Hepatocyte (in vitro differentiated cells): ENCODE data around the gene ABHD5. TPM values are rescaled to one million over a fixed set of nuclear protein-coding genes. Genes with fewer than 3 reads are reported as not detected.

Experiments
- DNase-seq: peaks from one replicate; pipeline ENCODE4 v3.0.0-alpha.2; 2016; ENCODE audit warnings: low spot score
- H2AFZ ChIP-seq: fragments of 200-600 bp; sonication (generic); 2 replicates; pipeline ENCODE4 v1.6.0; 2016; ENCODE audit warnings: antibody characterized with exemption, mild to moderate bottlenecking
- H3K27ac ChIP-seq: fragments of 200-600 bp; sonication (generic); 2 replicates; pipeline ENCODE4 v1.5.1; 2016; ENCODE audit warnings: mild to moderate bottlenecking
- H3K27me3 ChIP-seq: fragments of 200-600 bp; sonication (generic); 2 replicates; pipeline ENCODE4 v1.6.1; 2016
- H3K36me3 ChIP-seq: fragments of 200-600 bp; sonication (generic); replicated peaks from 2 replicates; pipeline ENCODE4 v1.5.1; 2016; ENCODE audit warnings: low read depth; ENCODE audit not compliant: insufficient read depth
- H3K4me1 ChIP-seq: fragments of 200-600 bp; sonication (generic); 2 replicates; pipeline ENCODE4 v1.5.1; 2016; ENCODE audit warnings: mild to moderate bottlenecking, moderate library complexity; ENCODE audit not compliant: insufficient read depth
- H3K4me2 ChIP-seq: fragments of 200-600 bp; sonication (generic); 2 replicates; pipeline ENCODE4 v1.6.0; 2016
- H3K4me3 ChIP-seq: fragments of 200-600 bp; sonication (generic); 2 replicates; pipeline ENCODE4 v1.5.1; 2016; ENCODE audit warnings: mild to moderate bottlenecking
- H3K79me2 ChIP-seq: fragments of 200-600 bp; sonication (generic); 2 replicates; pipeline ENCODE4 v1.6.0; 2017; ENCODE audit warnings: mild to moderate bottlenecking
- H3K9me2 ChIP-seq: fragments of 200-600 bp; sonication (generic); replicated peaks from 2 replicates; pipeline ENCODE4 v1.6.0; 2017; ENCODE audit warnings: mild to moderate bottlenecking; ENCODE audit not compliant: insufficient read depth
- H3K9me3 ChIP-seq: fragments of 200-600 bp; sonication (generic); 2 replicates; pipeline ENCODE4 v1.5.1; 2016; ENCODE audit warnings: low read depth, mild to moderate bottlenecking
- H4K20me1 ChIP-seq: fragments of 200-600 bp; sonication (generic); 2 replicates; pipeline ENCODE4 v1.6.0; 2016; ENCODE audit warnings: mild to moderate bottlenecking; ENCODE audit not compliant: insufficient read depth, poor library complexity, severe bottlenecking
- EZH2 ChIP-seq: fragments of 200-600 bp; sonication (generic); IDR thresholded peaks from 2 replicates; pipeline ENCODE4 v1.6.1; 2016; ENCODE audit warnings: antibody characterized with exemption, mild to moderate bottlenecking, borderline replicate concordance
- EZH2phosphoT487 ChIP-seq: fragments of 200-600 bp; sonication (generic); IDR thresholded peaks from one replicate; pipeline ENCODE4 v1.6.1; 2018; ENCODE audit warnings: antibody characterized with exemption, mild to moderate bottlenecking, low read depth, moderate library complexity; ENCODE audit not compliant: unreplicated experiment, severe bottlenecking
- WGBS: methylation state at CpG from one replicate; pipeline ENCODE4 v1.1.6; 2016; ENCODE audit warnings: low lambda C conversion rate; ENCODE audit errors: missing lambda C conversion rate; 5-methylcytosine and 5-hydroxymethylcytosine counted together
- polyA plus RNA-seq: library from polyadenylated mRNA; unstranded; fragments of >200 nt; fragmentation: Nextera tagmentation; extraction: Ambion mirVana; gene quantifications from 2 replicates; pipeline ENCODE4 v1.2.1, GENCODE V29; 2016
- total RNA-seq: library from RNA; depleted of rRNA; stranded (reverse); fragments of >200 nt; gene quantifications from 2 replicates; pipeline ENCODE4 v1.2.3, GENCODE V29; 2014
- TF ChIP-seq, protein P1 (sequence below): fragments of 200-600 bp; sonication (generic); IDR thresholded peaks from 2 replicates; pipeline ENCODE4 v1.5.1; 2016; ENCODE audit warnings: antibody characterized with exemption, mild to moderate bottlenecking; ENCODE audit not compliant: poor library complexity

ABHD5 gene
- total and polyA plus RNA-seq, 2 experiments from 2014 or later = 14.3 to 29.9 TPM

- H3K4me3 ChIP-seq = no peak overlapping the region
- H3K4me1 ChIP-seq = peaks cover 4% of the 10 kb centered on the region
- no peak for TF ChIP-seq EZH2
- no peak for TF ChIP-seq EZH2phosphoT487
- TF ChIP-seq, protein P1, sequence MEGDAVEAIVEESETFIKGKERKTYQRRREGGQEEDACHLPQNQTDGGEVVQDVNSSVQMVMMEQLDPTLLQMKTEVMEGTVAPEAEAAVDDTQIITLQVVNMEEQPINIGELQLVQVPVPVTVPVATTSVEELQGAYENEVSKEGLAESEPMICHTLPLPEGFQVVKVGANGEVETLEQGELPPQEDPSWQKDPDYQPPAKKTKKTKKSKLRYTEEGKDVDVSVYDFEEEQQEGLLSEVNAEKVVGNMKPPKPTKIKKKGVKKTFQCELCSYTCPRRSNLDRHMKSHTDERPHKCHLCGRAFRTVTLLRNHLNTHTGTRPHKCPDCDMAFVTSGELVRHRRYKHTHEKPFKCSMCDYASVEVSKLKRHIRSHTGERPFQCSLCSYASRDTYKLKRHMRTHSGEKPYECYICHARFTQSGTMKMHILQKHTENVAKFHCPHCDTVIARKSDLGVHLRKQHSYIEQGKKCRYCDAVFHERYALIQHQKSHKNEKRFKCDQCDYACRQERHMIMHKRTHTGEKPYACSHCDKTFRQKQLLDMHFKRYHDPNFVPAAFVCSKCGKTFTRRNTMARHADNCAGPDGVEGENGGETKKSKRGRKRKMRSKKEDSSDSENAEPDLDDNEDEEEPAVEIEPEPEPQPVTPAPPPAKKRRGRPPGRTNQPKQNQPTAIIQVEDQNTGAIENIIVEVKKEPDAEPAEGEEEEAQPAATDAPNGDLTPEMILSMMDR = no peak
- no peak overlapping the region for H3K4me2 ChIP-seq
- H2AFZ ChIP-seq = no peak overlapping the region
- WGBS = 89% methylated on average over 1 of the region's 1 CpG
- H4K20me1 ChIP-seq = no peaks in the 10 kb centered on the region
- no peaks in the 10 kb centered on the region for H3K9me3 ChIP-seq
- H3K27me3 ChIP-seq = no peaks in the 10 kb centered on the region
- no peaks in the 10 kb centered on the region for H3K9me2 ChIP-seq
- H3K36me3 ChIP-seq = no peaks in the 10 kb centered on the region
- peak; percentile 15 for DNase-seq
- peak overlapping the region; percentile 20 for H3K27ac ChIP-seq
- H3K79me2 ChIP-seq = no peaks in the 10 kb centered on the region
Measured at GRCh38 chr3:43729707-43730414, 39.1 kb downstream of the ABHD5 start.

DNA sequence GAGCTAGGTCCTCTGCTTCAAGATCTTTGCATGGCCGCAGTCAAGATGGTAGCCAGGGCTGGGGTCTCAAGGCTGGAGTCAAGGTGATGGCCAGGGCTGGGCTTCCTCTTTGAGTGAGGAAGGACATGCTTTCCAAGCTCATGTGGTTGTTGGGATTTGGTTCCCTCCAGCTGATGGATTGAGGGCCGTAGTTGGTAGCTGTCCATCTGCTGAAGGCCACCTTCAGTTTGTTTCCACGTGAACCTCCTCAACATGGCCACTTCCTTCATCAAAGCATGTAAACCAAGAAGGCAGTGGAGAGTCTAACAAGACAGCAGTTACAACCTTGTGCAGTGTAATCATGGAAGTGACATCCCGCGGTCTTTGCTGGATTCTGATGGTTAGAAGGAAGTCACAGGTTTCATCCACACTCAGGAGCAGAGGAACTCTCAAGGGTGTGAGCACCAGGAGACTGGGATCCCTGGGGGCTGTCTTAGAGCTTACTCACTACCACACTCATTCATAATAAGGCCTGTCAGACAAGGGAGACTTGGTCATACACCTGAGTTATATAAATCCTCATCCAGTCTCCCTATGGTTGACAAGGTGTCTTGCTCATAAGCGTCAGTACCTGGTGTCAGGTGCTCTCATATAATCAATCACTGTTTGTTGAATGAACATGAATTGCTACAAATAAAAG lies 42.1 kb downstream of the ABHD5 start:
- H3K79me2 ChIP-seq = no peaks in the 10 kb centered on the region
- peaks cover 9% of the 10 kb centered on the region for H3K4me1 ChIP-seq
- H3K9me2 ChIP-seq = no peaks in the 10 kb centered on the region
- no peak overlapping the region for H3K4me3 ChIP-seq
- WGBS = 90% methylated on average over 6 of the region's 6 CpGs
- no peak overlapping the region for H3K4me2 ChIP-seq
- no peak for DNase-seq
- H2AFZ ChIP-seq = no peak overlapping the region
- no peaks in the 10 kb centered on the region for H3K9me3 ChIP-seq
- H3K27me3 ChIP-seq = no peaks in the 10 kb centered on the region
- TF ChIP-seq EZH2 (no peak), EZH2phosphoT487 (no peak)
- TF ChIP-seq, protein P1 = no peak
- H3K27ac ChIP-seq = no peak overlapping the region
- H3K36me3 ChIP-seq = no peaks in the 10 kb centered on the region
- H4K20me1 ChIP-seq = no peaks in the 10 kb centered on the region

DNA sequence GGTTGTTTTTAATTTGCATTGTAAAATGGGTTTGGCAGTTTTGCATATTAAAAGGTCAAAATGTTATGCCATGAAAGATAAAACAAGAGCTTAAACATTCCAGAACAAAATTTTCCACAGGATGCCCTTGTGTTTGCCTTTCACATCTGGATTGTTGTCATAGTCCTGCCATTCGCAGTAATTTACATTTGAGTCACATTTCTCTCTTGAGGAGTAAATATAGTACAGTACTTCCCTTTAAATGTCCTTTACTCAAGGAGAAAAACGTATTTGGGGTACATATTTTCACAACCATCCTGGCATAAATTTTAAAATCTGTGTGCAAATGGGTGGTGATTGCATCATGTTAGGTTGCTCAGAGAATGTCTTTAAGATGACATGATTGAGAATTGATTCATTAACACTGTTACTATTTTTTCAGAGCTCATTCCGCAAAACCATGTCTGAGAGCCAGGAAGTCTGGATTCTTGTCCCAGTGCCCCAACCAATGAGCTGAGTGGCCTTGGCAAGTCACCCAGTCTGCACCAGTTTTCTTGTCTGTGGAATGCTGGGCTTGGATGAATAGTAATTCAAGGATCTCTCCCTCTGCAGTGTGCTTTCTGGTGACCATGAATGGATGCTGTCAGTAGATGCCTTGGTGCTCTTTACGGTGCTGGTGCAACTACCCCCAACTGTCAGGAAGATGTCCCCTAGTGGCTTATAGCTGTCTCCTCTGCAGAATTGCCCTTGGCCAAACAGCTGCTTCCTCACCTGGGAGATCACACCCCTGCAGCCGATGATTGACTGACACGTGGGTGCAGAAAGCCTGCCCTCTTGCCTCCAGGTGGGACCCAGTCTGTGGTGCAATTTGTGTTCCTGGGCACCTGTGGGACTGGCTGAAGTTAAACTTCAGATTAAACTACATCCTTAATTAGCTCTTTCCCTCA lies 43.0 kb downstream of the ABHD5 start:
- H3K4me1 ChIP-seq = peaks cover 9% of the 10 kb centered on the region
- no peaks in the 10 kb centered on the region for H3K9me2 ChIP-seq
- DNase-seq = no peak

More for the DNA sequence above, 43.0 kb downstream of the ABHD5 start:
- Histone ChIP-seq H3K27ac (no peak overlapping the region), H3K9me3 (no peaks in the 10 kb centered on the region), H3K36me3 (no peaks in the 10 kb centered on the region), H3K79me2 (no peaks in the 10 kb centered on the region), H3K27me3 (no peaks in the 10 kb centered on the region), H4K20me1 (no peaks in the 10 kb centered on the region), H3K4me2 (no peak overlapping the region), H2AFZ (no peak overlapping the region), H3K4me3 (no peak overlapping the region)
- WGBS = 86% methylated on average over 6 of the region's 6 CpGs
- TF ChIP-seq EZH2 (no peak), EZH2phosphoT487 (no peak)
- TF ChIP-seq, protein P1 = no peak
